GM12878 (cell line): ENCODE results near the gene HS6ST3.

ENCODE experiments used
- HSF1 ChIP-seq: fragments of 150-350 bp; IDR thresholded peaks from 2 replicates; pipeline ENCODE4 v1.6.1; 2014; ENCODE audit warnings: mild to moderate bottlenecking, low read depth, low read length
- POLR2A ChIP-seq: IDR thresholded peaks from 2 replicates; pipeline ENCODE4 v1.6.1; 2011; ENCODE audit warnings: low read depth, mild to moderate bottlenecking, low read length
- RFX5 ChIP-seq: IDR thresholded peaks from 2 replicates; pipeline ENCODE4 v1.6.1; 2011; ENCODE audit warnings: low read depth, low read length, improper control_type of control experiment

GRCh38 chr13:96741779-96742178 lies 651.9 kb downstream of the HS6ST3 start:
- TF ChIP-seq HSF1 (no peak), RFX5 (no peak), POLR2A (no peak)
